ENCODE results near the gene ZNF10. TPM values are rescaled to one million over a fixed set of nuclear protein-coding genes. Genes with fewer than 3 reads are reported as not detected.

The ZNF10 gene
- total RNA-seq, 1 experiment from 2014 or later = 12.4 TPM

DNA sequence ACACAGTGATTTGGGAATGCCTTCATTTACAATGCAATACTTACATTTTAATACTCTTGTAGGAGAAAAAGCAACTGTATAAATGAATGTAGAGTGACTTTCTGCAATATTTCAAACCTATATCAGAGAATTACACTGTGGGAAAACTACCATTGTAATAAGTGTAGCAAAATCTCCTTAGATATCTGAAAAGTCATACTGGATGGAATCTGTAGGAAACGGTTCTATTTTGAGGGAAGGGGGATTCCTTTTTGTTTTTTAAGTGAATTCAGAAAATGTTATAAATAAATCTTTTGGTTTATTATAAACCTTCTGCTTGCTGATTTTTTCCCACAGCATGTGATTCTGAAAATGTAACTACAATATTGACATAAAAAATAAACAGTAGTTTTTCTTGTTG is 23.3 kb upstream of the ZNF10 start:
- intact Hi-C loops (cut with micrococcal nuclease; ENCODE audit: unreplicated experiment) = no loop called here
- no peak overlapping the region for H3K27ac ChIP-seq (ENCODE audit: low read length)
- no peak for TF ChIP-seq POLR2AphosphoS5 (IDR thresholded peaks at IDR 0.05; ENCODE audit: low read depth, low read length)
- TF ChIP-seq TCF7L2 (IDR thresholded peaks at IDR 0.05; ENCODE audit: low read depth, low read length) = no peak
- TF ChIP-seq, protein P1, sequence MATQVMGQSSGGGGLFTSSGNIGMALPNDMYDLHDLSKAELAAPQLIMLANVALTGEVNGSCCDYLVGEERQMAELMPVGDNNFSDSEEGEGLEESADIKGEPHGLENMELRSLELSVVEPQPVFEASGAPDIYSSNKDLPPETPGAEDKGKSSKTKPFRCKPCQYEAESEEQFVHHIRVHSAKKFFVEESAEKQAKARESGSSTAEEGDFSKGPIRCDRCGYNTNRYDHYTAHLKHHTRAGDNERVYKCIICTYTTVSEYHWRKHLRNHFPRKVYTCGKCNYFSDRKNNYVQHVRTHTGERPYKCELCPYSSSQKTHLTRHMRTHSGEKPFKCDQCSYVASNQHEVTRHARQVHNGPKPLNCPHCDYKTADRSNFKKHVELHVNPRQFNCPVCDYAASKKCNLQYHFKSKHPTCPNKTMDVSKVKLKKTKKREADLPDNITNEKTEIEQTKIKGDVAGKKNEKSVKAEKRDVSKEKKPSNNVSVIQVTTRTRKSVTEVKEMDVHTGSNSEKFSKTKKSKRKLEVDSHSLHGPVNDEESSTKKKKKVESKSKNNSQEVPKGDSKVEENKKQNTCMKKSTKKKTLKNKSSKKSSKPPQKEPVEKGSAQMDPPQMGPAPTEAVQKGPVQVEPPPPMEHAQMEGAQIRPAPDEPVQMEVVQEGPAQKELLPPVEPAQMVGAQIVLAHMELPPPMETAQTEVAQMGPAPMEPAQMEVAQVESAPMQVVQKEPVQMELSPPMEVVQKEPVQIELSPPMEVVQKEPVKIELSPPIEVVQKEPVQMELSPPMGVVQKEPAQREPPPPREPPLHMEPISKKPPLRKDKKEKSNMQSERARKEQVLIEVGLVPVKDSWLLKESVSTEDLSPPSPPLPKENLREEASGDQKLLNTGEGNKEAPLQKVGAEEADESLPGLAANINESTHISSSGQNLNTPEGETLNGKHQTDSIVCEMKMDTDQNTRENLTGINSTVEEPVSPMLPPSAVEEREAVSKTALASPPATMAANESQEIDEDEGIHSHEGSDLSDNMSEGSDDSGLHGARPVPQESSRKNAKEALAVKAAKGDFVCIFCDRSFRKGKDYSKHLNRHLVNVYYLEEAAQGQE (IDR thresholded peaks at IDR 0.05; ENCODE audit: insufficient read depth in 1 of 2, low read depth in 2 of 2, low read length in 1 of 2) = no peak
- no peak for TF ChIP-seq SIN3A (IDR thresholded peaks at IDR 0.05; ENCODE audit: borderline replicate concordance, insufficient read depth, low read depth, low read length)
- TF ChIP-seq, protein P2, sequence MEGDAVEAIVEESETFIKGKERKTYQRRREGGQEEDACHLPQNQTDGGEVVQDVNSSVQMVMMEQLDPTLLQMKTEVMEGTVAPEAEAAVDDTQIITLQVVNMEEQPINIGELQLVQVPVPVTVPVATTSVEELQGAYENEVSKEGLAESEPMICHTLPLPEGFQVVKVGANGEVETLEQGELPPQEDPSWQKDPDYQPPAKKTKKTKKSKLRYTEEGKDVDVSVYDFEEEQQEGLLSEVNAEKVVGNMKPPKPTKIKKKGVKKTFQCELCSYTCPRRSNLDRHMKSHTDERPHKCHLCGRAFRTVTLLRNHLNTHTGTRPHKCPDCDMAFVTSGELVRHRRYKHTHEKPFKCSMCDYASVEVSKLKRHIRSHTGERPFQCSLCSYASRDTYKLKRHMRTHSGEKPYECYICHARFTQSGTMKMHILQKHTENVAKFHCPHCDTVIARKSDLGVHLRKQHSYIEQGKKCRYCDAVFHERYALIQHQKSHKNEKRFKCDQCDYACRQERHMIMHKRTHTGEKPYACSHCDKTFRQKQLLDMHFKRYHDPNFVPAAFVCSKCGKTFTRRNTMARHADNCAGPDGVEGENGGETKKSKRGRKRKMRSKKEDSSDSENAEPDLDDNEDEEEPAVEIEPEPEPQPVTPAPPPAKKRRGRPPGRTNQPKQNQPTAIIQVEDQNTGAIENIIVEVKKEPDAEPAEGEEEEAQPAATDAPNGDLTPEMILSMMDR (IDR thresholded peaks at IDR 0.05) = no peak
- no peaks in the 10 kb centered on the region for H3K27me3 ChIP-seq (ENCODE audit: control insufficient read depth, insufficient read depth, low read length)
- no peaks in the 10 kb centered on the region for H3K4me1 ChIP-seq (ENCODE audit: control insufficient read depth, insufficient read depth, low read length)
- POLR2A ChIA-PET = no interaction called here
- no TSS peak for BruUV-seq (replicated peaks)
- CTCF ChIA-PET = no interaction called here
- in situ Hi-C loops (cut with HindIII; ENCODE audit: low pct_unique_long_range_greater_than_20kb, low sequenced_read_pairs) = no loop called here
- no peak overlapping the region for H3K4me3 ChIP-seq (ENCODE audit: low read depth in 2 of 2, low read length in 2 of 2)
- H3K36me3 ChIP-seq (ENCODE audit: control insufficient read depth, insufficient read depth, low read length) = peaks cover 12% of the 10 kb centered on the region
- DNase-seq (ENCODE audit: low read depth, low spot score) (no peak), ATAC-seq (no peak)
- H3K9me3 ChIP-seq (ENCODE audit: control insufficient read depth, insufficient read depth, low read depth, low read length) = peaks cover 90% of the 10 kb centered on the region

DNA sequence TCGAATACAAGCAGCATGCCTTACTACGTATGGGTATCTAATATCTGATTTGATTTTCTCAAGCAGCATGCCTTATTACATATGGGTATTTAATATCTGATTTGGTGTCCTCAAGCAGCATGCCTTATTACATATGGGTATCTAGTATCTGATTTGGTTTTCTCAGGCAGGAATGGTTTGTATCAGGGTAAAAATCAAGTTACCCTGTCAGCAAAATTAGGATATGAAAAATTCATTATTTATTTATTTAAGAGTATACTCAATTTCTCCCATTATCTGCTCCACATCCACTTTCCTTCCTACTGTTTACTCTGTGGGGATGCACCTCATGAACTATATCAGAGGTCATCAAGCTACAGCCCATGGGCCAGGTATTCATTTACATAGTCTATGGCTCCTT is 22.3 kb upstream of the ZNF10 start:
- Histone ChIP-seq H3K27me3 (ENCODE audit: control insufficient read depth, insufficient read depth, low read length) (no peaks in the 10 kb centered on the region), H3K9me3 (ENCODE audit: control insufficient read depth, insufficient read depth, low read depth, low read length) (peaks cover 86% of the 10 kb centered on the region), H3K4me3 (ENCODE audit: low read depth in 2 of 2, low read length in 2 of 2) (no peak overlapping the region), H3K27ac (ENCODE audit: low read length) (no peak overlapping the region), H3K36me3 (ENCODE audit: control insufficient read depth, insufficient read depth, low read length) (peaks cover 12% of the 10 kb centered on the region), H3K4me1 (ENCODE audit: control insufficient read depth, insufficient read depth, low read length) (no peaks in the 10 kb centered on the region)
- intact Hi-C loops (cut with micrococcal nuclease; ENCODE audit: unreplicated experiment) = no loop called here
- DNase-seq (ENCODE audit: low read depth, low spot score) (no peak), ATAC-seq (no peak)
- ChIA-PET CTCF (no interaction called here), POLR2A (no interaction called here)
- TF ChIP-seq, protein P2 (IDR thresholded peaks at IDR 0.05) = no peak
- TF ChIP-seq, protein P1 (IDR thresholded peaks at IDR 0.05; ENCODE audit: insufficient read depth in 1 of 2, low read depth in 2 of 2, low read length in 1 of 2) = no peak
- TF ChIP-seq SIN3A (IDR thresholded peaks at IDR 0.05; ENCODE audit: borderline replicate concordance, insufficient read depth, low read depth, low read length) = no peak
- TF ChIP-seq TCF7L2 (IDR thresholded peaks at IDR 0.05; ENCODE audit: low read depth, low read length) = no peak
- no peak for TF ChIP-seq POLR2AphosphoS5 (IDR thresholded peaks at IDR 0.05; ENCODE audit: low read depth, low read length)
- in situ Hi-C loops (cut with HindIII; ENCODE audit: low pct_unique_long_range_greater_than_20kb, low sequenced_read_pairs) = no loop called here
- no TSS peak for BruUV-seq (replicated peaks)
